RWPE2 (cell line): Measurements from ENCODE around the gene SIK3.

Source experiments
- ATAC-seq: fragments of 200-7000 bp; cut with Tn5 transposase; 3 replicates; pipeline ENCODE4 v1.9.1; 2021; ENCODE audit warnings: low read depth
- DNase-seq: peaks from one replicate; pipeline ENCODE4 v3.0.0-alpha.2; 2020; ENCODE audit warnings: low spot score
- H3K27ac ChIP-seq: fragments of 450-650 bp; 2 replicates; pipeline ENCODE4 v1.5.1; 2017; ENCODE audit warnings: mild to moderate bottlenecking; ENCODE audit not compliant: poor library complexity, severe bottlenecking
- H3K27me3 ChIP-seq: fragments of 250-450 bp; sonication (Bioruptor Pico); 2 replicates; pipeline ENCODE4 v1.5.1; 2021; ENCODE audit warnings: mild to moderate bottlenecking, moderate library complexity; ENCODE audit not compliant: insufficient read depth, poor library complexity, severe bottlenecking
- H3K36me3 ChIP-seq: fragments of 250-450 bp; sonication (Bioruptor Pico); 2 replicates; pipeline ENCODE4 v1.5.1; 2020; ENCODE audit warnings: low read depth, mild to moderate bottlenecking, moderate library complexity
- H3K4me1 ChIP-seq: fragments of 250-450 bp; sonication (Bioruptor Pico); 2 replicates; pipeline ENCODE4 v1.5.1; 2021; ENCODE audit warnings: mild to moderate bottlenecking, moderate library complexity; ENCODE audit not compliant: insufficient read depth, poor library complexity, severe bottlenecking
- H3K4me3 ChIP-seq: fragments of 250-450 bp; sonication (Bioruptor Pico); 2 replicates; pipeline ENCODE4 v1.5.1; 2021; ENCODE audit warnings: mild to moderate bottlenecking, moderate library complexity; ENCODE audit not compliant: severe bottlenecking
- H3K9me3 ChIP-seq: fragments of 250-450 bp; sonication (Bioruptor Pico); 2 replicates; pipeline ENCODE4 v1.5.1; 2021; ENCODE audit warnings: mild to moderate bottlenecking, moderate library complexity; ENCODE audit not compliant: severe bottlenecking
- TF ChIP-seq, protein P1 (sequence below): fragments of 450-650 bp; IDR thresholded peaks from one replicate; pipeline ENCODE4 v1.5.1; 2017; ENCODE audit warnings: mild to moderate bottlenecking, moderate library complexity; ENCODE audit not compliant: poor library complexity, severe bottlenecking

The SIK3 gene

DNA sequence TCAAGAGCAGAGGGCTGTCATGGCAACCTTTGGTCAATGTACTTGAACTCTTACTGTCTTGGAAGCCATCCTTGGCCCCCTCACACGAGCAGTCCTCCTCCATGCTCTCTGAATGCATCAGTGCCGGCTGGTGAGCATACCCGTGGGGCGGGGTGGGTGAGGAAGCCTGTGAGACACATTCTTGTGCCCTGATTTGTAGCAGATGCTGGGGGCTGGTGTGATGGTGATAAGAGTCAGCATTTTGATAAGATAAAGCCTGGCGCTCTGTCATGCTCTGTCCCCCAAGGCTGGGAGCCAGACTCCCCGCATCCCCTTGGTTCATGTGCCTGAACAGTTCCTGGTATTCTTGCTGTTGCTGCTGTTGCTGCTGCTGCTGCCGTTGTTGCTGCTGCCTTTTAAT is 240.3 kb downstream of the SIK3 start:
- peaks cover 20% of the 10 kb centered on the region for H3K36me3 ChIP-seq

DNA sequence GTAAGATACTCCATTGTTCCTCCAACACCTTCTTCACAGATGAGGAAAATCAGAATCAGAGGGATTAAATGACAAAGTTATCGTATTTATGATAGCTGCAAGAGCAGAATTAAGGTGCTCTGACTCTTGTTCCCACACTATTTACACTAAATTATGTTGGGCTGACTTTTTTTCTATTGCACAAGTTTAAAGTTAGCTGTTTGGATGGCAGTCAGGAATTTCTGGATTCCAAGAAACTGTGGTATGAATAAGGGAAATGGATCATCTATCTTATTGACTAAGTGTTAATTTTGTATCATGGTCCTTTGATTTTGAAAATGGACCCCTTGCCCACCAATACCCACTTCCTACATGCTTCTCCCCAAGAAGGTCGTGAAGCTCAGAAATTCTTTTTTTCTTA is 240.9 kb downstream of the SIK3 start:
- H3K4me3 ChIP-seq, result no peak overlapping the region
- TF ChIP-seq, protein P1, sequence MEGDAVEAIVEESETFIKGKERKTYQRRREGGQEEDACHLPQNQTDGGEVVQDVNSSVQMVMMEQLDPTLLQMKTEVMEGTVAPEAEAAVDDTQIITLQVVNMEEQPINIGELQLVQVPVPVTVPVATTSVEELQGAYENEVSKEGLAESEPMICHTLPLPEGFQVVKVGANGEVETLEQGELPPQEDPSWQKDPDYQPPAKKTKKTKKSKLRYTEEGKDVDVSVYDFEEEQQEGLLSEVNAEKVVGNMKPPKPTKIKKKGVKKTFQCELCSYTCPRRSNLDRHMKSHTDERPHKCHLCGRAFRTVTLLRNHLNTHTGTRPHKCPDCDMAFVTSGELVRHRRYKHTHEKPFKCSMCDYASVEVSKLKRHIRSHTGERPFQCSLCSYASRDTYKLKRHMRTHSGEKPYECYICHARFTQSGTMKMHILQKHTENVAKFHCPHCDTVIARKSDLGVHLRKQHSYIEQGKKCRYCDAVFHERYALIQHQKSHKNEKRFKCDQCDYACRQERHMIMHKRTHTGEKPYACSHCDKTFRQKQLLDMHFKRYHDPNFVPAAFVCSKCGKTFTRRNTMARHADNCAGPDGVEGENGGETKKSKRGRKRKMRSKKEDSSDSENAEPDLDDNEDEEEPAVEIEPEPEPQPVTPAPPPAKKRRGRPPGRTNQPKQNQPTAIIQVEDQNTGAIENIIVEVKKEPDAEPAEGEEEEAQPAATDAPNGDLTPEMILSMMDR, result no peak
- H3K36me3 ChIP-seq, result peaks cover 20% of the 10 kb centered on the region
- peaks cover 28% of the 10 kb centered on the region for H3K4me1 ChIP-seq
- DNase-seq (no peak), ATAC-seq (no peak)
- no peak overlapping the region for H3K27ac ChIP-seq
- no peaks in the 10 kb centered on the region for H3K9me3 ChIP-seq
- H3K27me3 ChIP-seq, result no peaks in the 10 kb centered on the region

More for the DNA sequence above, 240.3 kb downstream of the SIK3 start:
- Histone ChIP-seq H3K27ac (no peak overlapping the region), H3K4me1 (peaks cover 22% of the 10 kb centered on the region), H3K4me3 (no peak overlapping the region), H3K9me3 (no peaks in the 10 kb centered on the region), H3K27me3 (no peaks in the 10 kb centered on the region)
- TF ChIP-seq, protein P1, result no peak
- no peak for DNase-seq
- ATAC-seq, result no peak

DNA sequence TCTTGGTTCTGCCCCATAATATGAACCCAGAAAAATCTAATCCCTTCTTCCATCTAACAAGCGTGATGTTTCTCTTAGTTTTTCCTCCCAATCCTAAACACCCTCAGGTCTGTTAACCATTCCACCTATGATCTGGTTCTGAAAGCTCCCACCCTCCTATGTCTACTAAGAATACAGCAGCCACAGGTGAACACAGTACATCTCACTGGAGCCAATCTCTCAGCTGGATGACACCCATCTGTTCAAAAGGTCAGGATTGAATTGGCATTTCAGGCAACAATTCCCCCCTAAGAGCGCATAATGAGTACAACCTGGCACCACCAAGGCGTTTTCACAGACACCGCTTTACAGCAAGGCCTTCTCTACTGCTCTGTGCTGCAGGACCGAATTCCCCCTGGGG is 241.8 kb downstream of the SIK3 start:
- no peak overlapping the region for H3K4me3 ChIP-seq
- DNase-seq, result no peak
- no peak for ATAC-seq

DNA sequence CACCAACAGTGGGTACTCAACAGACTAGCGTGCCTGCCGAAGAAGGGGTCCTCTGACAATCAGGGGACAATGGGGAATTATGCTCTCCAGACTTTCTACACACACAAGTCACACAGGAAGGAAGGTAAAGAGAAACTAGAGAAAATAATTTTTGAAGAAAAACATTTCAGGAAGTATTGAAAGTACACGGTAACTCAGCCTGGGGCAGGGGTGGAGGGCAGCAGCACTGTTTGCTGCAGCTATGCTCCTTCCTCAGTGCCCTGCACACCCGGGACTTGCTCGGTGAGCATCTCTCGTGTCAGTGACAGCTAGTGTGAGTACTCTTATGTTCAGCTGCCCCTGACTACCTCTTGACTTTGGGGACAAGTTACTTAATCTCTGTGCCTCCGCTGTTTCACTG is 242.8 kb downstream of the SIK3 start:
- Histone ChIP-seq H3K4me3 (no peak overlapping the region), H3K9me3 (no peaks in the 10 kb centered on the region), H3K27me3 (no peaks in the 10 kb centered on the region), H3K36me3 (peaks cover 8% of the 10 kb centered on the region; the same call in 1 of the 2 replicates), H3K27ac (no peak overlapping the region), H3K4me1 (peaks cover 23% of the 10 kb centered on the region)
- TF ChIP-seq, protein P1, result no peak
- no peak for ATAC-seq
- no peak for DNase-seq

More for the DNA sequence above, 241.8 kb downstream of the SIK3 start:
- Histone ChIP-seq H3K4me1 (peaks cover 26% of the 10 kb centered on the region), H3K27ac (no peak overlapping the region), H3K36me3 (peaks cover 16% of the 10 kb centered on the region), H3K9me3 (no peaks in the 10 kb centered on the region), H3K27me3 (no peaks in the 10 kb centered on the region)
- TF ChIP-seq, protein P1, result no peak

DNA sequence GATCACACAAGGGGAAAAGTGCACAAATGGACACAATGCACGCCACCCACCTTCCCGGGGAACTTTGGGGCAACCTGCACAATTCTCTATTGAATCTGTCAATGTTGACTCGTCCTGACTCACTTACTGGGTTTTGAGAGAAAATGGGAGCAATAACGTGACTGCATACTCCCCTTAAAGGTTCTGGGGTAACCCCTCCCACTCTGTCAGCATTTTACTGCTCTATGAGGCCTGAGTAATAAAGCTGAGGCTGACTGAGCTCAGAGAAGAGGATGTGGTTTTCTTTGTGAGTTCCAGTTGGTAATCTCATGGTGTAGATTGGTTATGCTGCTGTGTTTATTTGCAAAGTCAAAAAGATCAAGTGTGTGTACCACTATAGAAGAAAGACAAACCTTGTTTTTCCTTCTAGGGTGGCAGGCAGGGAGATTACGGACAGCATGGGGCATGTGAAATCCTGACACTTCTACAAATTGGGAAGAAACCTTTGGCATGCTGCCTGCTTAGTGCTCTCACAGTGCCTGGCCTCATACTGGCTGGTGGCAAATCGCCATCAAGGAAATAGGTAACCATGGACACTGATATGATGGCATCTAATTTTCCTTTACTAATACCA is 244.7 kb downstream of the SIK3 start:
- H3K27ac ChIP-seq, result peak overlapping the region; percentile 76
- no peak overlapping the region for H3K4me3 ChIP-seq
- H3K36me3 ChIP-seq, result peaks cover 7% of the 10 kb centered on the region; the same call in 1 of the 2 replicates
- ATAC-seq (peak; percentile 95), DNase-seq (no peak)
- no peaks in the 10 kb centered on the region for H3K9me3 ChIP-seq
- H3K27me3 ChIP-seq, result no peaks in the 10 kb centered on the region
- H3K4me1 ChIP-seq, result peaks cover 23% of the 10 kb centered on the region
- TF ChIP-seq, protein P1, result no peak
